Inferior parietal cortex (tissue), 1 donor: ENCODE data around the gene LHX2.

Source experiments
- DNase-seq: peaks from one replicate; pipeline ENCODE4 v3.0.0-alpha.2; 2016; ENCODE audit errors: extremely low spot score

Gene LHX2

GRCh38 chr9:123999661-124000060 is 11.9 kb upstream of the LHX2 start:
- no peak for DNase-seq

GRCh38 chr9:124000161-124000783 is 11.3 kb upstream of the LHX2 start:
- DNase-seq = peak; percentile 18

- DNase-seq = no peak
Measured at GRCh38 chr9:124000784-124001457, 10.6 kb upstream of the LHX2 start.

GRCh38 chr9:124001458-124001799 is 10.1 kb upstream of the LHX2 start:
- DNase-seq = no peak

- no peak for DNase-seq
Measured at GRCh38 chr9:124001866-124002525, 9.6 kb upstream of the LHX2 start.

- no peak for DNase-seq
Measured at GRCh38 chr9:124003636-124004349, 7.8 kb upstream of the LHX2 start.

GRCh38 chr9:124004593-124004992 is 7.0 kb upstream of the LHX2 start:
- no peak for DNase-seq

- no peak for DNase-seq
Measured at GRCh38 chr9:124005029-124005771, 6.4 kb upstream of the LHX2 start.

- no peak for DNase-seq
Measured at GRCh38 chr9:124006448-124007361, 4.9 kb upstream of the LHX2 start.

- DNase-seq = no peak
Measured at GRCh38 chr9:124007565-124008302, 3.8 kb upstream of the LHX2 start.

GRCh38 chr9:124008303-124008693 is 3.3 kb upstream of the LHX2 start:
- DNase-seq = no peak

GRCh38 chr9:124008694-124009530 is 2.7 kb upstream of the LHX2 start:
- DNase-seq = no peak

- DNase-seq = no peak
Measured at GRCh38 chr9:124009531-124010217, 1.9 kb upstream of the LHX2 start.

- DNase-seq = no peak
Measured at GRCh38 chr9:124010303-124010664, 1.3 kb upstream of the LHX2 start.

GRCh38 chr9:124010665-124011321 is 775 bp upstream of the LHX2 start:
- DNase-seq = no peak

GRCh38 chr9:124012368-124013301 is 1.1 kb downstream of the LHX2 start:
- no peak for DNase-seq
